SK-MEL-5 (cell line): ENCODE measurements around the gene KY. TPM values are rescaled to one million over a fixed set of nuclear protein-coding genes. Genes with fewer than 3 reads are reported as not detected.

Experiments used
- DNase-seq: peaks from one replicate; pipeline ENCODE4 v3.0.0-alpha.2; 2016; ENCODE audit warnings: low read depth, low spot score
- in situ Hi-C: cut with HindIII; loops from 2 replicates; pipeline ENCODE4 v1.10.0; 2016; ENCODE audit warnings: low sequenced_read_pairs, high pct_unique_total_duplicates, low pct_unique_long_range_greater_than_20kb
- total RNA-seq: library from RNA; depleted of rRNA; stranded (reverse); fragments of >200 nt; shearing (Covaris generic); gene quantifications from 2 replicates; pipeline ENCODE4 v1.2.3, GENCODE V29; 2014

The KY gene
- total RNA-seq, 1 experiment from 2014 or later, result not detected

GRCh38 chr3:134680796-134681521 is 30.1 kb upstream of the KY start:
- in situ Hi-C loops, result no loop called here
- DNase-seq, result no peak

- in situ Hi-C loops, result no loop called here
- DNase-seq, result no peak
These were observed 27.1 kb upstream of the KY start for GRCh38 chr3:134677987-134678308.

- in situ Hi-C loops, result no loop called here
- DNase-seq, result peak; percentile 63
These were observed 26.6 kb upstream of the KY start for GRCh38 chr3:134677196-134677986.

GRCh38 chr3:134675726-134676256 is 25.0 kb upstream of the KY start:
- no peak for DNase-seq

GRCh38 chr3:134672571-134672970 is 21.7 kb upstream of the KY start:
- DNase-seq, result no peak
- in situ Hi-C loops, result no loop called here

More at GRCh38 chr3:134675726-134676256, 25.0 kb upstream of the KY start:
- in situ Hi-C loops, result no loop called here

- DNase-seq, result no peak
- in situ Hi-C loops, result no loop called here
These were observed 17.1 kb upstream of the KY start for GRCh38 chr3:134667956-134668355.

- in situ Hi-C loops, result no loop called here
- no peak for DNase-seq
These were observed 16.6 kb upstream of the KY start for GRCh38 chr3:134667406-134667805.

GRCh38 chr3:134666885-134667284 is 16.1 kb upstream of the KY start:
- in situ Hi-C loops, result no loop called here

GRCh38 chr3:134666466-134666865 is 15.6 kb upstream of the KY start:
- in situ Hi-C loops, result no loop called here

More at GRCh38 chr3:134666885-134667284, 16.1 kb upstream of the KY start:
- no peak for DNase-seq

GRCh38 chr3:134666052-134666451 is 15.2 kb upstream of the KY start:
- no peak for DNase-seq
- in situ Hi-C loops, result no loop called here

More at GRCh38 chr3:134666466-134666865, 15.6 kb upstream of the KY start:
- DNase-seq, result no peak

- DNase-seq, result no peak
- in situ Hi-C loops, result no loop called here
These were observed 14.4 kb upstream of the KY start for GRCh38 chr3:134665243-134665642.

GRCh38 chr3:134663721-134664456 is 13.1 kb upstream of the KY start:
- in situ Hi-C loops, result no loop called here
- DNase-seq, result no peak

- in situ Hi-C loops, result no loop called here
- no peak for DNase-seq
These were observed 9.2 kb upstream of the KY start for GRCh38 chr3:134660046-134660441.

GRCh38 chr3:134659391-134660045 is 8.7 kb upstream of the KY start:
- no peak for DNase-seq
- in situ Hi-C loops, result no loop called here

GRCh38 chr3:134658555-134658954 is 7.7 kb upstream of the KY start:
- in situ Hi-C loops, result no loop called here
- DNase-seq, result no peak

GRCh38 chr3:134656211-134656800 is 5.5 kb upstream of the KY start:
- in situ Hi-C loops, result no loop called here

GRCh38 chr3:134655706-134656105 is 4.9 kb upstream of the KY start:
- in situ Hi-C loops, result no loop called here

More at GRCh38 chr3:134656211-134656800, 5.5 kb upstream of the KY start:
- no peak for DNase-seq

More at GRCh38 chr3:134655706-134656105, 4.9 kb upstream of the KY start:
- DNase-seq, result no peak
